ENCODE data around the gene KIT.

GRCh38 chr4:54712206-54712605 is 54.4 kb downstream of the KIT start:
- TF ChIP-seq CTCF (IDR thresholded peaks at IDR 0.05) (no peak), POLR2A (IDR thresholded peaks at IDR 0.05) (no peak)

All from vagina (tissue), 2 donors.